ENCODE results near the gene STK11. TPM values are rescaled to one million over a fixed set of nuclear protein-coding genes. Genes with fewer than 3 reads are reported as not detected.

Gene STK11
- total and polyA plus RNA-seq, 2 of the 4 experiments (the other 2 are of a cell fraction) = 39.3 to 42.8 TPM

Other genes starting within 250 kb of the STK11 start
- 37.1 and 38.9 TPM in 2 replicates for gene WDR18, start 221.4 kb upstream of the STK11 start, total RNA-seq (2012; rRNA removed)
- 56.9 and 74.5 TPM in 2 replicates for gene WDR18, start 221.4 kb upstream of the STK11 start, polyA plus RNA-seq (2012; rRNA removed)
- gene GRIN3B, start 205.4 kb upstream of the STK11 start, total RNA-seq (2012; rRNA removed) = under 0.01 and 0.28 TPM in 2 replicates
- gene GRIN3B, start 205.4 kb upstream of the STK11 start, polyA plus RNA-seq (2012; rRNA removed) = 0.91 and 1.8 TPM in 2 replicates
- gene TMEM259, start 184.7 kb upstream of the STK11 start, total RNA-seq (2012; rRNA removed) = 22.6 and 26.4 TPM in 2 replicates
- gene TMEM259, start 184.7 kb upstream of the STK11 start, polyA plus RNA-seq (2012; rRNA removed) = 153 and 181 TPM in 2 replicates
- gene RNU6-2, start 184.3 kb upstream of the STK11 start, total RNA-seq (2012; rRNA removed) = not detected in 2 replicates
- gene RNU6-2, start 184.3 kb upstream of the STK11 start, polyA plus RNA-seq (2012; rRNA removed) = not detected in 2 replicates
- gene CNN2, start 179.2 kb upstream of the STK11 start, total RNA-seq (2012; rRNA removed) = 270 and 272 TPM in 2 replicates
- 385 and 395 TPM in 2 replicates for gene CNN2, start 179.2 kb upstream of the STK11 start, polyA plus RNA-seq (2012; rRNA removed)
- gene ABCA7, start 165.7 kb upstream of the STK11 start, total RNA-seq (2012; rRNA removed) = 0.36 and 0.56 TPM in 2 replicates
- gene ABCA7, start 165.7 kb upstream of the STK11 start, polyA plus RNA-seq (2012; rRNA removed) = 3.2 and 3.3 TPM in 2 replicates
- 0.83 and 1.3 TPM in 2 replicates for gene ARHGAP45, start 138.6 kb upstream of the STK11 start, total RNA-seq (2012; rRNA removed)
- gene ARHGAP45, start 138.6 kb upstream of the STK11 start, polyA plus RNA-seq (2012; rRNA removed) = 1.4 and 1.7 TPM in 2 replicates
- 195 and 294 TPM in 2 replicates for gene POLR2E, start 110.4 kb upstream of the STK11 start, total RNA-seq (2012; rRNA removed)
- 391 and 449 TPM in 2 replicates for gene POLR2E, start 110.4 kb upstream of the STK11 start, polyA plus RNA-seq (2012; rRNA removed)
- gene GPX4, start 101.8 kb upstream of the STK11 start, total RNA-seq (2012; rRNA removed) = 357 and 415 TPM in 2 replicates
- 1,083 and 1,136 TPM in 2 replicates for gene GPX4, start 101.8 kb upstream of the STK11 start, polyA plus RNA-seq (2012; rRNA removed)
- 13.4 and 13.6 TPM in 2 replicates for gene SBNO2, start 31.5 kb upstream of the STK11 start, total RNA-seq (2012; rRNA removed)
- 40.4 and 40.5 TPM in 2 replicates for gene SBNO2, start 31.5 kb upstream of the STK11 start, polyA plus RNA-seq (2012; rRNA removed)
- 0.18 and 0.56 TPM in 2 replicates for gene CBARP, start 32.2 kb downstream of the STK11 start, total RNA-seq (2012; rRNA removed)
- gene CBARP, start 32.2 kb downstream of the STK11 start, polyA plus RNA-seq (2012; rRNA removed) = 3.9 and 8.5 TPM in 2 replicates
- gene ATP5F1D, start 36.0 kb downstream of the STK11 start, total RNA-seq (2012; rRNA removed) = 7.3 and 13.6 TPM in 2 replicates
- gene ATP5F1D, start 36.0 kb downstream of the STK11 start, polyA plus RNA-seq (2012; rRNA removed) = 140 and 189 TPM in 2 replicates
- gene MIDN, start 42.8 kb downstream of the STK11 start, total RNA-seq (2012; rRNA removed) = 2.2 and 2.5 TPM in 2 replicates
- gene MIDN, start 42.8 kb downstream of the STK11 start, polyA plus RNA-seq (2012; rRNA removed) = 24.1 and 26.0 TPM in 2 replicates
- 226 and 299 TPM in 2 replicates for gene CIRBP, start 63.6 kb downstream of the STK11 start, total RNA-seq (2012; rRNA removed)
- gene CIRBP, start 63.6 kb downstream of the STK11 start, polyA plus RNA-seq (2012; rRNA removed) = 405 and 542 TPM in 2 replicates
- 7.5 and 10.6 TPM in 2 replicates for gene FAM174C, start 69.8 kb downstream of the STK11 start, total RNA-seq (2012; rRNA removed)
- gene FAM174C, start 69.8 kb downstream of the STK11 start, polyA plus RNA-seq (2012; rRNA removed) = 61.8 and 93.4 TPM in 2 replicates
- not detected in 2 replicates for gene EFNA2, start 80.1 kb downstream of the STK11 start, total RNA-seq (2012; rRNA removed)
- gene EFNA2, start 80.1 kb downstream of the STK11 start, polyA plus RNA-seq (2012; rRNA removed) = not detected in 2 replicates
- gene NDUFS7, start 178.1 kb downstream of the STK11 start, total RNA-seq (2012; rRNA removed) = 60.8 and 64.7 TPM in 2 replicates
- gene NDUFS7, start 178.1 kb downstream of the STK11 start, polyA plus RNA-seq (2012; rRNA removed) = 136 and 167 TPM in 2 replicates
- 22.8 and 23.9 TPM in 2 replicates for gene GAMT, start 195.8 kb downstream of the STK11 start, total RNA-seq (2012; rRNA removed)
- 51.8 and 63.6 TPM in 2 replicates for gene GAMT, start 195.8 kb downstream of the STK11 start, polyA plus RNA-seq (2012; rRNA removed)
- gene DAZAP1, start 201.8 kb downstream of the STK11 start, total RNA-seq (2012; rRNA removed) = 22.0 and 35.3 TPM in 2 replicates
- gene DAZAP1, start 201.8 kb downstream of the STK11 start, polyA plus RNA-seq (2012; rRNA removed) = 62.8 and 63.6 TPM in 2 replicates
- 834 and 1,179 TPM in 2 replicates for gene RPS15, start 232.6 kb downstream of the STK11 start, total RNA-seq (2012; rRNA removed)
- gene RPS15, start 232.6 kb downstream of the STK11 start, polyA plus RNA-seq (2012; rRNA removed) = 1,855 and 2,269 TPM in 2 replicates
- gene APC2, start 244.3 kb downstream of the STK11 start, total RNA-seq (2012; rRNA removed) = 0.28 and 0.36 TPM in 2 replicates
- gene APC2, start 244.3 kb downstream of the STK11 start, polyA plus RNA-seq (2012; rRNA removed) = 0.41 and 0.42 TPM in 2 replicates

Data from IMR-90 (cell line).